ENCODE data around the gene RSPH4A. TPM values are rescaled to one million over a fixed set of nuclear protein-coding genes. Genes with fewer than 3 reads are reported as not detected.

RSPH4A gene
- polyA plus RNA-seq, 1 donor from 2014 or later, result 11.0 TPM

DNA sequence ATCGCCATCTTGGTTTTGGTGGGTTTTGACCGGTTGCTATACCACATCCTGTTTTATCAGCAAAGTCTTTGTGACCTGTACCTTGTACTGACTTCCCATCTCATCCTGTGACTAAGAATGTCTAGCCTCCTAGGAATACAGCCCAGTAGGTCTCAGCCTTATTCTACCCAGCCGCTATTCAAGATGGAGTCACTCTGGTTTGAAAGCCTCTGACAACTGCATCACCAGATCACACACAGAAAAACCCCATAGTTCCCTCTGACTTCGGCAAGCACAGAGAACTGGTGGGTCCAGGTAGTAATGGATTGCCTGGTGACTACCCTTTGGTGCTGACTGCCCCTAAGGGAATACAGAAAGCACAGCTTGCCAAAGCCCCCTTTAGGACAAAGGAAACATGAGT is 10.3 kb upstream of the RSPH4A start:
- no peak overlapping the region for H3K27ac ChIP-seq (ENCODE audit: low read length)
- no peaks in the 10 kb centered on the region for H3K9me3 ChIP-seq (ENCODE audit: low read length)
- no peak overlapping the region for H3K9ac ChIP-seq (ENCODE audit: low read length)
- no peaks in the 10 kb centered on the region for H3K9me2 ChIP-seq (ENCODE audit: insufficient read depth, low read length)
- H3K27me3 ChIP-seq (ENCODE audit: insufficient read depth, low read depth, low read length), result no peaks in the 10 kb centered on the region
- H3K36me3 ChIP-seq (ENCODE audit: insufficient read depth, low read length), result no peaks in the 10 kb centered on the region
- no peak for TF ChIP-seq REST (IDR thresholded peaks at IDR 0.05; ENCODE audit: borderline replicate concordance)
- TF ChIP-seq, protein P1, sequence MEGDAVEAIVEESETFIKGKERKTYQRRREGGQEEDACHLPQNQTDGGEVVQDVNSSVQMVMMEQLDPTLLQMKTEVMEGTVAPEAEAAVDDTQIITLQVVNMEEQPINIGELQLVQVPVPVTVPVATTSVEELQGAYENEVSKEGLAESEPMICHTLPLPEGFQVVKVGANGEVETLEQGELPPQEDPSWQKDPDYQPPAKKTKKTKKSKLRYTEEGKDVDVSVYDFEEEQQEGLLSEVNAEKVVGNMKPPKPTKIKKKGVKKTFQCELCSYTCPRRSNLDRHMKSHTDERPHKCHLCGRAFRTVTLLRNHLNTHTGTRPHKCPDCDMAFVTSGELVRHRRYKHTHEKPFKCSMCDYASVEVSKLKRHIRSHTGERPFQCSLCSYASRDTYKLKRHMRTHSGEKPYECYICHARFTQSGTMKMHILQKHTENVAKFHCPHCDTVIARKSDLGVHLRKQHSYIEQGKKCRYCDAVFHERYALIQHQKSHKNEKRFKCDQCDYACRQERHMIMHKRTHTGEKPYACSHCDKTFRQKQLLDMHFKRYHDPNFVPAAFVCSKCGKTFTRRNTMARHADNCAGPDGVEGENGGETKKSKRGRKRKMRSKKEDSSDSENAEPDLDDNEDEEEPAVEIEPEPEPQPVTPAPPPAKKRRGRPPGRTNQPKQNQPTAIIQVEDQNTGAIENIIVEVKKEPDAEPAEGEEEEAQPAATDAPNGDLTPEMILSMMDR (IDR thresholded peaks at IDR 0.05; ENCODE audit: poor library complexity, severe bottlenecking), result no peak
- no peak for TF ChIP-seq POLR2AphosphoS5 (IDR thresholded peaks at IDR 0.05)
- no peak for TF ChIP-seq TAF1 (IDR thresholded peaks at IDR 0.05; ENCODE audit: low read depth)
- no peak for TF ChIP-seq MXI1 (conservative IDR thresholded peaks at IDR 0.05; ENCODE audit: poor library complexity, severe bottlenecking)
- no peak overlapping the region for H3K4me2 ChIP-seq (ENCODE audit: low read length)
- H3K4me3 ChIP-seq (ENCODE audit: low read length), result no peak overlapping the region
- no peaks in the 10 kb centered on the region for H3F3A ChIP-seq (ENCODE audit: insufficient read depth, low read length, poor library complexity, severe bottlenecking)
- no peaks in the 10 kb centered on the region for H3K79me2 ChIP-seq (replicated peaks; ENCODE audit: insufficient read depth, low read length)
- no peaks in the 10 kb centered on the region for H4K20me1 ChIP-seq (ENCODE audit: insufficient read depth)
- no peak overlapping the region for H2AFZ ChIP-seq (ENCODE audit: low read depth, low read length)

DNA sequence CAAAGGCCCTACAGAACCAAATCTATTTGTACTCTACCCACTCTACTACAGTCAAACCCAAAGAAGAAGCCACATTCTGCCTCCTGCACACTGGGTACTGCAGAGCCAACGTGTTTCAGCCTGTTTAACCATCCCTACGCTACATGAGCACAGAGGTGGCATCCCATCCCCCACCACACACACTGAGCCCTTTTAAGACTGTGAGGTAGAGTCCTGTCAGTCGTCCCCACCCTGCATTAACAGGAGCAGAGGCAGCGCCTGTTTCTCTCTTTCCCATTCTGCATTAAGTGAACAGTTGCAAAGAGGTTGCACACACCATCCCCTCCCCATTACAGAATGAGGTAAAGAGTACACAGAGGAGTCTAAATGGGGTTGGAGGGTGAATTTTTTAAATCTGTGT is 5.2 kb upstream of the RSPH4A start:
- no peaks in the 10 kb centered on the region for H4K20me1 ChIP-seq (ENCODE audit: insufficient read depth)
- H3K27me3 ChIP-seq (ENCODE audit: insufficient read depth, low read depth, low read length), result no peaks in the 10 kb centered on the region
- H3K9me3 ChIP-seq (ENCODE audit: low read length), result no peaks in the 10 kb centered on the region
- TF ChIP-seq RAD21 (conservative IDR thresholded peaks at IDR 0.05) (no peak), EZH2 (IDR thresholded peaks at IDR 0.05; ENCODE audit: borderline replicate concordance, insufficient read depth, low read length, poor library complexity, severe bottlenecking) (no peak), TAF1 (IDR thresholded peaks at IDR 0.05; ENCODE audit: low read depth) (no peak), SMC3 (conservative IDR thresholded peaks at IDR 0.05; ENCODE audit: poor library complexity) (no peak), REST (IDR thresholded peaks at IDR 0.05; ENCODE audit: borderline replicate concordance) (no peak), EP300 (conservative IDR thresholded peaks at IDR 0.05; ENCODE audit: poor library complexity, severe bottlenecking) (no peak), MXI1 (conservative IDR thresholded peaks at IDR 0.05; ENCODE audit: poor library complexity, severe bottlenecking) (no peak), POLR2AphosphoS5 (IDR thresholded peaks at IDR 0.05) (no peak)
- TF ChIP-seq, protein P1 (IDR thresholded peaks at IDR 0.05; ENCODE audit: poor library complexity, severe bottlenecking), result no peak
- no peaks in the 10 kb centered on the region for H3K36me3 ChIP-seq (ENCODE audit: insufficient read depth, low read length)
- no peaks in the 10 kb centered on the region for H3K9me2 ChIP-seq (ENCODE audit: insufficient read depth, low read length)
- H3K4me2 ChIP-seq (ENCODE audit: low read length), result no peak overlapping the region
- H3K9ac ChIP-seq (ENCODE audit: low read length), result no peak overlapping the region
- H3K79me2 ChIP-seq (replicated peaks; ENCODE audit: insufficient read depth, low read length), result no peaks in the 10 kb centered on the region
- no peak overlapping the region for H3K4me3 ChIP-seq (ENCODE audit: low read length)
- no peaks in the 10 kb centered on the region for H3F3A ChIP-seq (ENCODE audit: insufficient read depth, low read length, poor library complexity, severe bottlenecking)
- H2AFZ ChIP-seq (ENCODE audit: low read depth, low read length), result no peak overlapping the region
- no peak overlapping the region for H3K27ac ChIP-seq (ENCODE audit: low read length)
